HG03558 (cell line): ENCODE measurements around the gene MPP4.

Source experiments
- ATAC-seq: cut with Tn5 transposase; IDR thresholded peaks from one replicate; pipeline ENCODE4 v1.9.1; 2021; ENCODE audit warnings: moderate number of reproducible peaks; ENCODE audit not compliant: unreplicated experiment; ENCODE audit errors: extremely low read depth

The MPP4 gene

GRCh38 chr2:201698588-201699226, at the start of gene MPP4:
Gene MPP4 (minus strand): TSS chr2:201698644. CDS start chr2:201693954, 4,690 bp downstream.
- no peak for ATAC-seq

- ATAC-seq = no peak
Measured at GRCh38 chr2:201746551-201746950, 48.1 kb upstream of the MPP4 start.

DNA sequence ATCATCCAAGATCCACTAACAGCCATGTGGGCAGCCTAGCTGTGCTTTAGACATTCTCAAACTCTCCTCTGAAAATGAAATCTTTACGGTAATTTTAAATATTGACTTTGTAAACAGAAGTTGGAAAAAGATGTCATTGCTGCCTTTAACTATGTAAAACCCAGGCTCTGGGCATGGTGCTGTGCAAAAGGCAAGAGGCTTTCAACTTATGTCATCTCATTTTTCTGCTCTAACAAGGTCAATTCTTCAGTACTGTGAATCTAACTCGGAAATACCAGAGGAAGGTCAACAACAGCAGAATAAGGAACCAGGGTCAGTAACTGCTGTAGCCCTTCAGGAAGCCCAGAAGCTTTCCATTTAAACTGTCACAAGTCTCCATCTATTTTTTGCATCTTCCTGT, 37.0 kb upstream of the MPP4 start:
- ATAC-seq = no peak

DNA sequence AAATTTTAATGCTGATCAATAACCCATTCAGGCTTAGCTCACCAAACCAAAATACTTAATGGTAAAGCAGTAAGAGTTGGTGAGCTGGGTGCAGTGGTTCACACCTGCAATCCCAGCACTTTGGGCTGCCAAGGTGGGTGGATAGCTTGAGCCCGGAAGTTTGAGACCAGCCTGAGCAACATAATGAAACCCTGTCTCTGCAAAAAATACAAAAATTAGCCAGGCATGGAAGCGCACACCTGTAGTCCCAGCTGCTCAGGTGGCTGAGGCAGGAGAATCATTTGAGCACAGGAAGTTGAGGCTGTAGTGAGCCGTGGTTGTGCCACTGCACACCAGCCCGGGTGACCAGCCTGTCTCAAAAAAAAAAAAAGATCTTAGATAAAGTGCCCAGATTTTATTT, 35.7 kb upstream of the MPP4 start:
- ATAC-seq = no peak

- no peak for ATAC-seq
Measured at GRCh38 chr2:201733544-201733943, 35.1 kb upstream of the MPP4 start.

DNA sequence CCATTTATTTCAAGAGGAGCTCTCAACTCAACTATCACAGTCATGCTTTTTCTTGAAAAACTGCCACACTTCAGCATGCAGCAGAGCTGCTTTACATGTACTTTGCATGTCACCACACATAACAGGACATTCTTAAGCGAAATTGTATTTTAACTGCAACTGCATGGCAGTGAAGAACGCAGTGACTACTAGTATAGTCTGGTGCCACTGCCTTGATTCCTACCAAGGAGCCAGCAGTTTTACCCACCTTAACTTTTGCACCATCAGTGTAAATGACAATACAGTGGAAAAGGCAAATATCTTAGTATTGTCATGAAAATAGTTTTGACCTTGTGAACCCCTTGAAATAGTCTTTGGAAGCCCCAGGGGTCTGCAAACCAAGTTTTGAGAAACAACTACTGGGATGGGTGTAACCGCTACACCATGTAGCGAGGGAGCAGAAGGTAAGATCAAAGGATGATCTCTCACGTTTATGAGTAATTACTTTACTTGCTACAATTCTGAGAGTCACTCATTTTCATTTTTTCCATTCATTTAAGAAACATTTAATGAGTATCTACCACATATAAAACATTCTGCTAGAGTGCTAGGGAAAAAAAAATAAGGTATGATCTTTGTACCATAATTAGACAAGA, 32.3 kb upstream of the MPP4 start:
- ATAC-seq = no peak

DNA sequence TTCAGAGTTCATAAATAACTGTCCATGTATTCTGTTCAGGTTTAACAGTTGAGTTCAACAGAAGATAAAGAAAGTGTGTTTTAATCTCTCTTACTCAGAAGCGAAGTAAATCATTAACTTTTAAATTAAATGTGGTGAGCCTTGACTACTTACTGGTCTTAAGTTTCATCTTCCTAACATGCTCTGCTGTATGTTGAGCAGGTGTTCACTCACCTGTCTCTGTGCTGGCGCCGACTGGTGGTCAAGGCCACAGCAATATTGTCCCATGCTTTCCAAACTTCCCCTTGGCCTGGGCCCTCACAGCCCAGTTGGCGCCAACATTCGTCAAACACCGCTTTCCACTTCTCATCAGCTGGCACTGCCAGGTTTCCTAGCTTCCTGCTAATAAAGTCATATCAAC, 17.0 kb upstream of the MPP4 start:
- ATAC-seq = no peak

- ATAC-seq = no peak
Measured at GRCh38 chr2:201712726-201713125, 14.3 kb upstream of the MPP4 start.

- no peak for ATAC-seq
Measured at GRCh38 chr2:201709747-201710146, 11.3 kb upstream of the MPP4 start.

DNA sequence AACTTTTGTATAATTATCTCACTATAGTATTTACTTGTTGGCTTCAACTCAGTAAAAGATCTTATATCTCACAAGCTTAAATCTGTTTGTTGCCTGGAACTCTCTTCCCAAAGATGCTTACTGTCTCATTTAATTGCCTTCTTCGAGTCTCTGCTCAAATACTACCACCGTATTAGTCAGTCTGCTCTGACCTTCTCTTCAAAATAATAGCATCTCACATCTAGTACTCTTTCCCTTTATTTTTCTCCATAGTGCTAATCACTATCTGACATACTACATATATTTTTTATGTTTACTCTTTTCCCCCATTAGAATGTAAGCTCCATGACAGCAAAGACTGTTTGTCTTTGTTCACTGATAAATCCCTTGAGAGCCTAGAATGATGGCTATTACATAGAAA, 10.6 kb upstream of the MPP4 start:
- ATAC-seq = no peak

DNA sequence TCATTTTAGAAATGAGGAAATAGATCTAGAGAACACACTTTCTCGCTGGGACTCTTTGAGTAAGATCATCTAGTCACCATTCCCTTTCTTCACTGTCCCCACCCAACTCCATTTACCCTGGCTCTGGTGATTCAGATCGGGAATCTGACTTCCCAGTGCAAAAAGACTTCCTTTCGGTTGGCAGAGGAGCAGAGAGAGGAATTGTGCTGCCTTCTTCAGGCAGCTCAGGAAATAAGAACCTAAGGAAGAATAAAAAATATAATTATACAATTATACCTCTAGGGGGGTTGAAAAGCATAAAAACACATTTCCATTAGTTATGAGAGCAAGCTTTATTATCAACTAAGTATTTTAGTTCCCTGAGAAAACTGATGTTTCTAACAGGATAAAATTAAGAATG, 9.3 kb upstream of the MPP4 start:
- no peak for ATAC-seq

DNA sequence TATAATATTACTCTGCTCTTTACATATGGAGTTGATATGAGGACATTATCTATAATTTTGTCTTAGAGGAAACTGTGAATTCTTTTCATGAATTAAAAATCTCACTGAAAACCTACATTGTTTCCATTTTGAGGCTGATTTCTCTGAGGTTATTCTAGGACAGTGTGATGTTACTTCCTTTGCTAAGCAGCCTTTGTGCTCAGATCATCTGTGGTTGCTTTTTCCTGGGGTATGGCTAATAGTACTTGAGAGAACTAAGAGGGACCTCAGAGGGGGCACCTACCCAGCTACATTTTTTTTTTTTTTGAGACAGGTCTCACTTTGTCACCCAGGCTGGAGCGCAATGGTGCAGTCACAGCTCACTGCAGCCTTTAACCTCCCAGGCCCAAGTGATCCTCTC, 8.7 kb upstream of the MPP4 start:
- ATAC-seq = no peak

DNA sequence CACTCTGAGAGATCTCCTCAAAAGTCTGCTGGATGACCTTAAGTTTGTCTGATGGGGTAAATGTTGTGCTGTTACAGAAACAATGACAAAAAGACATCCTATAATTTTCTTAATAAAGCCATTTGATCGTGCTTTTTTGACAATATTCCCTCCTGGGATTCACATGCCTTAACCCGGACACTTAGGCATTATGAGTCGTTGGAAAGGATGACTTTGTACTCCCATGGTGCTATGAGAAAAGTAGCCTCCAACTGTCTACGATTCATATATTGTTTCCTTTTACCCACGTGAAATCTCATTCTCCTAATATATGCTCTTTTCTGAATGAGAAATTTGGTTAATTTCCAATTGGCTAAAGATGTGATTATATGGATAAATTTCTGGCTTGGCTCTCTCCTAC, 6.1 kb upstream of the MPP4 start:
- no peak for ATAC-seq

DNA sequence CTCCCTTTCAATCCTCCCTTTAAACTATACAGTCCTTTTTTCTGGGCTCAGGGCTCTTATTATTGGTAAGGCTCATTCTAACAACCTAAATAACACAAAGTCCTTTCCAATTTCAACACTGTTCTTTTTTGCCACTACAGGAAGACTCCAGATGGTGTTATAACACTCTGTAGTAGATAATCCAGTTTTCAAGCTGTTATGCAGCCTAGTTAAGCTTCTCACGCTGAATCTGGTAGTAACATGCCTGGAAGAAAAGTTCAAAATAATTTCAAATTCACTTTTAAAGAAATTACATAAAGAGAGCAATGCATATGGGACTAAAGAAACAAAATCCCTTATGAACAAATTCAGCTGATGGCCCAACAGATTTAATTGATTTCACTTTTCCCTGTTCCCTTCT, 3.2 kb upstream of the MPP4 start:
- no peak for ATAC-seq

DNA sequence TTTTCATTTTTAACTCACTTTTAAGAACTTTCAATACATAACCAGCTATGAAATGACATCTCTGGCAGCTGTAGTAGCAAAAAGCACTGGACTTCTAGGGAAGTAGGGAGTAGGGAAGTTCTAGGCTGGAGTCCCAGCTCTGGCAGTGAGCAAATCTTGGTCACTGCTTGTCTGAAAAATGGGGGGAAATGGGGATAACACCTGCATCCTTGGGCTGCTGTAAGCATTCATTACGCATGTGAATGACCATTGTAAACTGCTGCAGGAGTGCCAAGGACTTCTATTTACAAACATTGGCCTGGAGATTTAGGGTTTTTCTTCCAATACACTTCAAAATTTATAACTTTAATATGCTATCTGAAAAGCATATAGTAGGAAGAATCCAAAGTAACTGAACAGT, 972 bp upstream of the MPP4 start:
- no peak for ATAC-seq

DNA sequence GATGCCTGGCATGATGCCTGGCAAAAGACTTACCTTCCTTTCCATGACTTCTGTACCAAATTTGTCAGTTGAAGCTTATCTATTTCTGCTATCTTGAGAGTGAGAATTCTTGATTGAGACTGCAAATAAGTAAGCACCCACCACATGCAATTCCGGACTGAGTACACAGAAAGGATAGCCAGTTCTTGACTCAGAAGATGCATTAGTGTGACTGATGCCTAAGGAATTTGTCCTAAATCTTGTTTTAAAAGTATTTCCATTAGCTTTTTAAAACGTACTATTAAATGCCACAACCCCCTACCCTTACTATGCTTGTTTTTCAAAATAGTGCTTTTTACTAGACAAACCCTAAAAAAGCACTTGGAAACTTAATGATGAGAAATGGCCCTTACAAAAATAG, 545 bp downstream of the MPP4 start:
- ATAC-seq = no peak

DNA sequence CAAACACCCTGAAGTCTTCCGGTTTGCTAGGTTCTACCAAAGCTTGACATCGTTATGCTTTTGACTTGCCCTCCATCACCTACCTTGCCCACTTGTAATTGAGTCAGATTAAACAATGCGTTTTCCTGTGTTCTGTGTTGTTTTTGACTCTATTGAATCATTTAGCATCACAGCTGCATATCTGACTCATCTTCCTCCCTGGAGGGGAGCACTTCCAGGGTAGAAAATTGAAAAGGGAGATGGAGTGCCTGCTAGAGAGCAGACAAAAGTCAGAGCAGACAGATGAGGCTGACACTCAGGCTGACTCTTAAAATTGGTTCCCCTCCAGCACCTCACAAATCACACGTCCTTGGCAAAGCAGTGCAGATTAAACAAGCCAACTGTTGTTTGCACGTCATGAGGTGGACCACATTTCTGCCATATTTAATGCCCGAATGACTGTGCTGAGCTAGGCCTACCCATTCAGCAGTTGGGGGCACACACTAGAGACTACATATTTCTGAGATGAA, 2.2 kb downstream of the MPP4 start:
- no peak for ATAC-seq

DNA sequence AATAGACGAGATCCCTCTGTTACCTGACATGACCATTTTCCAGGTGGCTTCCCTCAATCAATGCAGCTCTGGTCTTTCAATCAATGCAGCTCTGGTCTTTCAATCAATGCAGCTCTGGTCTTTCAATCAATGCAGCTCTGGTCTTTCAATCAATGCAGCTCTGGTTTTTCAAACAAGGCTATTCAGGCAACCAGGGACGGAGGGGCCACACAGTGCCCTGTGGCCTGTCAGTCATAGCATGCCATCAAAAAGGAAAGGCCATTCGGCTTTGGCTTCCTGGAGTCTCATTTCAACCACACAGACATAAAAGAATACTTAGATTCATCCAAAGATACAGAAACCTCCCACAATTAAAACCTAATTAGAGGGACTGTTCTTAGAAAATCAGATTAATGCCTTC, 13.3 kb downstream of the MPP4 start:
- no peak for ATAC-seq

DNA sequence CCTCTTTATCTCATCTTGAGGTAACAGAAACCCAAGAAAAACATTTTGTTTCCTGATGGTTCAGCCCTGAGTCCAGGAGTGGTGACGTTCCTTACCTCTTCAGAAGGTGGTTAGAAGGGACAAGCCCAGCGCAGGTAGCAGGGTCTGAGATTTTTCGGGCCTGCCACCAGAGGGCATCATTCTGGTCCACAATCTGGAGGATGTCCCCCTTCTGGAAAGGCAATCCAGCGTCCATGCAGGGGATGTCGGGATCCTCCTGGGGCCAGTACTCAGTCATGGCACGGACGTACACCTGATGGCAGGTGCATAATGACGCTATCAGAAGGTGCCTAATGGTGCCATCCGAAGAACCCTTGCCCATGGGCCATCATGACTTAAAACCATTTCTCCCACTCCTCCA, 17.7 kb downstream of the MPP4 start:
- ATAC-seq = no peak

DNA sequence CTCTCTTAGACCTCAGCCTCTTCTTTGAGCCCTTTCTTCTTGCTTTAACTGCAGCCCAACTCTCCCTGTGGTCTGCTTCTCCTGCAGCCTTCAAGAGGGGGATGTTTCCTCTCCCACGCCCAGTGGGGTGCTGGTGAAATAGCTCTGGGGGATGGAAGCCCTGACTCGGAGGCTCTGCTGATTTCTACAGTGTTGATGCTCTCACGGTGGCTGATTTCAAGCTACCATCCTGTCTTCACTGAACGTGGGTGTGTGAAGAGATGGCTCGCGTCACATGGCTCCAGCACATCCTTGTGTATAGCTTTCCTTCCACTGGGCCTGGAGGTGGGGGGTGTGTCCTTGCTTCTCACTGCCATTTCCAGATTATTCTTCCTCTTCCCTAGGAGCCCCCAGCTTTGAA, 20.0 kb downstream of the MPP4 start:
- no peak for ATAC-seq

- ATAC-seq = no peak
Measured at GRCh38 chr2:201675454-201675853, 23.0 kb downstream of the MPP4 start.

- no peak for ATAC-seq
Measured at GRCh38 chr2:201674794-201675193, 23.6 kb downstream of the MPP4 start.
